Activated CD8-positive, alpha-beta T cell treated with anti-CD3 and anti-CD28 coated beads for 36 hours (primary cell): ENCODE data around the gene DMRT1. TPM values are rescaled to one million over a fixed set of nuclear protein-coding genes. Genes with fewer than 3 reads are reported as not detected.

Experiments
- ATAC-seq: fragments of 200-7000 bp; cut with Tn5 transposase; one replicate; pipeline ENCODE4 v1.10.0; 2021; ENCODE audit warnings: mild to moderate bottlenecking, moderate library complexity
- CTCF ChIA-PET: fragments of 350-600 bp; sonication (Branson Sonifier 250); formaldehyde crosslinking; loops from one replicate; lab custom pipeline; 2021; ENCODE audit warnings: antibody characterized with exemption; lab: Charles Lee
- POLR2A ChIA-PET: fragments of 350-600 bp; sonication (Branson Sonifier 250); formaldehyde crosslinking; loops from one replicate; lab custom pipeline; 2021; ENCODE audit warnings: antibody characterized with exemption; lab: Charles Lee
- DNase-seq: peaks from one replicate; pipeline ENCODE4 v3.0.0-alpha.2; 2020
- H3K27ac Mint-ChIP-seq: one replicate; pipeline ENCODE4 v1.8.0; 2021; ENCODE audit warnings: mild to moderate bottlenecking, mixed read lengths
- H3K27me3 Mint-ChIP-seq: one replicate; pipeline ENCODE4 v1.8.0; 2021; ENCODE audit warnings: mixed read lengths
- H3K36me3 Mint-ChIP-seq: one replicate; pipeline ENCODE4 v1.8.0; 2021; ENCODE audit warnings: low read depth, mixed read lengths
- H3K4me1 Mint-ChIP-seq: one replicate; pipeline ENCODE4 v1.8.0; 2021; ENCODE audit warnings: low read depth, mixed read lengths
- H3K4me3 Mint-ChIP-seq: one replicate; pipeline ENCODE4 v1.8.0; 2021; ENCODE audit warnings: mild to moderate bottlenecking, moderate library complexity, mixed read lengths
- H3K9me3 Mint-ChIP-seq: one replicate; pipeline ENCODE4 v1.8.0; 2021; ENCODE audit warnings: mixed read lengths
- CTCF ChIP-seq: fragments of 200-600 bp; IDR thresholded peaks from one replicate; pipeline ENCODE4 v1.8.0; 2022; ENCODE audit warnings: antibody characterized with exemption, mild to moderate bottlenecking
- intact Hi-C: fragments of 100-400 bp; cut with micrococcal nuclease; formaldehyde crosslinking; loops from one replicate; pipeline ENCODE4 v1.10.0; 2022
- total RNA-seq, 2 experiments: library from RNA; stranded (reverse); gene quantifications; one replicate each; pipeline ENCODE4 v1.2.3, GENCODE V29; 2021

The DMRT1 gene
- total RNA-seq, 2 experiments from 2014 or later, result not detected

GRCh38 chr9:966870-967269, 125.4 kb downstream of the DMRT1 start:
- DNase-seq, result no peak
- H3K36me3 Mint-ChIP-seq, result peaks cover 3% of the 10 kb centered on the region

GRCh38 chr9:967436-967835, 125.9 kb downstream of the DMRT1 start:
- Mint-ChIP-seq H3K36me3 (peaks cover 3% of the 10 kb centered on the region), H3K4me1 (peaks cover 8% of the 10 kb centered on the region), H3K9me3 (no peaks in the 10 kb centered on the region), H3K27ac (no peak overlapping the region), H3K27me3 (peaks cover 66% of the 10 kb centered on the region), H3K4me3 (no peak overlapping the region)
- ATAC-seq, result no peak
- CTCF ChIA-PET, result interaction anchor here (1.9 kb wide), 1 partner anchor 39 kb away, joined by 6 read pairs; no protein-coding TSS in a partner anchor
- intact Hi-C loops, result no loop called here
- POLR2A ChIA-PET, result no interaction called here
- TF ChIP-seq CTCF, result no peak
- DNase-seq, result no peak

More at GRCh38 chr9:966870-967269, 125.4 kb downstream of the DMRT1 start:
- H3K4me3 Mint-ChIP-seq, result no peak overlapping the region
- POLR2A ChIA-PET, result interaction anchor here (1.0 kb wide), 1 partner anchor 88 kb away, joined by 3 read pairs; no protein-coding TSS in a partner anchor
- ATAC-seq, result no peak
- H3K27me3 Mint-ChIP-seq, result peaks cover 66% of the 10 kb centered on the region
- CTCF ChIA-PET, result interaction anchor here (1.2 to 1.9 kb wide), 2 partner anchors 38 to 43 kb away, joined by 4 to 6 read pairs; no protein-coding TSS in a partner anchor
- intact Hi-C loops, result no loop called here
- TF ChIP-seq CTCF, result no peak
- no peaks in the 10 kb centered on the region for H3K9me3 Mint-ChIP-seq
- H3K4me1 Mint-ChIP-seq, result peaks cover 8% of the 10 kb centered on the region
- H3K27ac Mint-ChIP-seq, result no peak overlapping the region

- no peak for TF ChIP-seq CTCF
- Mint-ChIP-seq H3K27me3 (peaks cover 66% of the 10 kb centered on the region), H3K36me3 (peaks cover 3% of the 10 kb centered on the region), H3K4me3 (no peak overlapping the region), H3K4me1 (peaks cover 8% of the 10 kb centered on the region), H3K9me3 (no peaks in the 10 kb centered on the region), H3K27ac (no peak overlapping the region)
- DNase-seq (no peak), ATAC-seq (no peak)
- intact Hi-C loops, result no loop called here
- POLR2A ChIA-PET, result interaction anchor here (0.5 kb wide), 1 partner anchor 498 kb away, joined by 4 read pairs; no protein-coding TSS in a partner anchor
- CTCF ChIA-PET, result no interaction called here
Measured at GRCh38 chr9:967903-968641, 126.6 kb downstream of the DMRT1 start.

- ChIA-PET POLR2A (no interaction called here), CTCF (no interaction called here)
- no peaks in the 10 kb centered on the region for H3K9me3 Mint-ChIP-seq
- DNase-seq (no peak), ATAC-seq (no peak)
- peaks cover 13% of the 10 kb centered on the region for H3K4me1 Mint-ChIP-seq
- TF ChIP-seq CTCF, result no peak
- peaks cover 74% of the 10 kb centered on the region for H3K27me3 Mint-ChIP-seq
- intact Hi-C loops, result loop anchor here (10.0 kb wide), 1 partner anchor 125 kb away; the partner anchor contains the start of gene DMRT1
- H3K27ac Mint-ChIP-seq, result no peak overlapping the region
- peaks cover 3% of the 10 kb centered on the region for H3K36me3 Mint-ChIP-seq
- H3K4me3 Mint-ChIP-seq, result no peak overlapping the region
Measured at GRCh38 chr9:969310-970150, 128.0 kb downstream of the DMRT1 start.
